Stimulated activated CD8-positive, alpha-beta memory T cell treated with anti-CD3 and anti-CD28 coated beads, Interleukin-7, amount 100 ng/mL, for 24 hours (primary cell): ENCODE measurements around the gene EEF1AKMT3.
A peak's percentile ranks its signal among the peaks of the same experiment; 100 is the strongest.

Experiments
- DNase-seq: peaks from one replicate; pipeline ENCODE4 v3.0.0-alpha.2; 2020; ENCODE audit warnings: low read depth

EEF1AKMT3 gene

DNA sequence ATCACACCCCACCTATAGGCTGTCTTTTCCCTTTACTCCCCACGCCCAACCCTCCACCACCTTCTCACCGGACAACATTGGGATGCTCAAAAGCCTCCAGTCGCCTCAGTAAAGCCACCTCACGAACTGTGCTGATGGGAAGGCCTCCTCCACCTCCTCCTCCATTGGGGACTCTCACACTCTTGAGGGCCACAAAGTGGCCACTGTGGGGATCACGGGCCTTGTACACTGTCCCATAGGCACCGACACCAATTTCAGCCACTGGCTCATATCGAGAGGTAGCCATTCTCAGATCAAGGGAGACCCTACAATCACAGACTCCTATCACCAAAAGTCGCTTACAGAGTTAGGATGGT lies 21.0 kb upstream of the EEF1AKMT3 start:
- DNase-seq, result no peak

- peak; percentile 97 for DNase-seq
These were observed 20.4 kb upstream of the EEF1AKMT3 start, which contains the start of gene CDK4 for GRCh38 chr12:57751788-57752667. Gene CDK4, minus strand, starts transcription at chr12:57752310. Its CDS starts 593 bp downstream, at chr12:57751717.

DNA sequence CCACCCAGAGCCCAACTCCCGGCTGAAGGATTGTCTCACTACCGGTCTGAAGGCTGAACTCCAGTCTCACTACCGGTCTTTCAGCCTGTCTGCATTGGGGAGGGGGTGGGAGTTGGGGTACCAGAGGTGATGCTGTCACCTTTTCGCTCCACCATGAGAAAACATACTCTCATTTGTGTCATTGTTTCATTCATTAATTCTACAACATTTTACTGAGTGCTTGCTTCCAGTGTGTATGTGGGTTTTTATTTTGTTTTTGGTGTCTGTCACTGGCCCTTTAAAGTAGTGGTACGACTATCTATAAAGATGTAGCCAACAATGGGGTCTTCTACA lies 19.8 kb upstream of the EEF1AKMT3 start:
- no peak for DNase-seq

DNA sequence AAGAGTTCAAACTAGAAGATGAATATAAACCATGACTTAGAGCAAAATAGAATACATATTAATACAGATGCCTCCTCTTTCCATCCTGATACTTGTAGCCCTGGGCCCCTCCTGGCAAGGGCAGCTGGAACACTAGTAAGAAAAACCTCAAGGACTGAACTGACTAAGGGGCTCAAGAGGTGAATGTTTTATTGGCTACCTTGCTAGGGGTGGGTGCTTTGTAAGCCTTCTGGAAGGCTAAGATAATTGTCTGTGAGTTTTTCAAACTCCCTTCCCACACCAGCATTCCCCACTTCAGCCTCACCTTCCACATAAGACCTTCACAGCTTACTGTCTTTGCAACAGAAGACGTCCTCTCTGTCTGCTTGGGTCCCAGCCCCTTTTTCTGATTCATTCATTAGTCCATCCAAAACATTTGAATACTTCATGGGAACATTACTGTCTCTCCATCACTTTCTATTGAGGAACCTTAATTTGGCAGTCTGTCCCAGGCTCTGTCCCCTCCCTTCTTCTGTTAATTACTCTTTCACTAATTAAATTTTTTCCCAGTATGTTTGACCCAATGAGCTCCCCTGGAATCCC lies 18.6 kb upstream of the EEF1AKMT3 start:
- DNase-seq, result no peak

- peak; percentile 69 for DNase-seq
These were observed 17.8 kb upstream of the EEF1AKMT3 start, which contains the start of gene MARCHF9 for GRCh38 chr12:57754411-57755193. Gene MARCHF9, plus strand, starts transcription at chr12:57755103. Its CDS starts 426 bp downstream, at chr12:57755529.

GRCh38 chr12:57755194-57755453 lies 17.3 kb upstream of the EEF1AKMT3 start:
- DNase-seq, result no peak

DNA sequence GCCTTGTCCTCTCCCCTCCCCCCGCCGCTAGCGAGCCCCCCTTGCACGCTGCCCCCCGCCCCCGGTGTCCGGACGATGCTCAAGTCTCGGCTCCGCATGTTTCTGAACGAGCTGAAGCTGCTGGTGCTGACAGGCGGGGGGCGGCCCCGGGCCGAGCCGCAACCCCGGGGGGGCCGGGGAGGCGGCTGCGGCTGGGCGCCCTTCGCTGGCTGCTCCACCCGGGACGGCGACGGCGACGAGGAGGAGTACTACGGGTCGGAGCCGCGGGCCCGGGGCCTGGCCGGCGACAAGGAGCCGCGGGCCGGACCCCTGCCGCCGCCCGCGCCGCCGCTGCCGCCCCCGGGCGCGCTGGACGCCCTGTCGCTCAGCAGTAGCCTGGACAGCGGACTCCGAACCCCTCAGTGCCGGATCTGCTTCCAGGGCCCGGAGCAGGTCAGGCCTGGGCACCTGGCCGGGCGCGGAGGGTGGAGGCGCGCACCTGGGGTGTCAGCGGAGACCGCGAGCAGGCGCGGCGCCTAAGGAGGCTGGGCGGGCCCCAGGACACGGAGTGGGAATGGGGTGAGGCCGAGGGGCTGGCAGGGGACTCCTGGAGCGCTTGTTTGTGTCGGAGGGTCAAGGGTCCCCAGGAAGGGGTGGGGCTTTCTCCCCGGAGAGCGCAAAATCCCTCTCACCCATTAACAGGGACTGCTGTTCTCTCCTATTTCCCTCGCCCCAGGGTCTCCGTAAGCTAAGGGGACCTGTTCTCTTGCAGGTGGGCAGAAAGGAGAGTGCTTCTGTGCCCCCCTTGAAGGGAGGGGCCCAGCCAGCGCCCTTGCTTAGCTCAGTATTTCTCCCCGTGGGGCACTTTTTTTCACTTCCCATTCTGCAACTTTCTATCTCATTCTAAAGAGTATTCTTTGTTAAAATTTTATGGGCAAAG lies 16.7 kb upstream of the EEF1AKMT3 start:
- DNase-seq, result no peak

DNA sequence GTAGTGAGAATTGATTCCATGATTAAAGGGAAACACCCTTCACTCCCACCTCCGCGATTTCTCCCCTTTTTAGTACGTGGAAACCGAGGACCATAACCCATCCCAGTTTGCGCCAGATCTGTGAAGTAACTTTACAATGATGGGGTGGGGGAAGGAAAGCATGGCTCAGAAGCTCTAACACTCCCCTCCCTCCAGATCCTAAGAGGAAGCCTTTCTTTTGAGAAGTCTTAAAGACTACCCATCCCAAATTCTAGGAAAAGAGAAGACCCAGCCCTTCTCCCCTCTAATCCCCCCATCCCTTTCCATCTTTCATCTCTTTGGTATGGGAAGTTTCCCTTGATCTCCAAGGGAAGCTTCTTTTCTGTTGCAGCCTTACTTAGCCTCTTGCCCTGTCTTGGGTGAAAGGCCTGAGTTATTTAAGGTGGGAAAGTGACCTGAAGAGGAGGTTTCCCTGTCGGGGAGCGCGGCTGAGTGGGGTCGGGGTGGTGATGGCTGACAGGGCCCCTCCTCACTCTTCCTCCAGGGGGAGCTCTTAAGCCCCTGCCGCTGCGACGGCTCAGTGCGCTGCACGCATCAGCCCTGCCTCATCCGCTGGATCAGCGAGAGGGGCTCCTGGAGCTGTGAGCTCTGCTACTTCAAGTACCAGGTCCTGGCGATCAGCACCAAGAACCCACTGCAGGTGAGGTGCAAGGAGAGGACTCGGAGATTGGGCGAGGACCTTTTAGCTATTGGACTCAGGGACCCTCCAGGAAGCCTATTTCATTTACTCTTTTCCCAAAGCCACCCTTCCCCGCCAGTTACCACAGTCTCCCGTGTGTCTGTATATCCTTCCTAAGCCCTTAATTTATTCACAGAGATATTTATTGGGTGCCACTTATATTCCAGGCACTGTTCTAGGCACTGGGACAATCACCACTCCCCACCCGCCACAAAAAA lies 15.7 kb upstream of the EEF1AKMT3 start:
- no peak for DNase-seq

- DNase-seq, result no peak
These were observed 14.6 kb upstream of the EEF1AKMT3 start for GRCh38 chr12:57757771-57758170.

DNA sequence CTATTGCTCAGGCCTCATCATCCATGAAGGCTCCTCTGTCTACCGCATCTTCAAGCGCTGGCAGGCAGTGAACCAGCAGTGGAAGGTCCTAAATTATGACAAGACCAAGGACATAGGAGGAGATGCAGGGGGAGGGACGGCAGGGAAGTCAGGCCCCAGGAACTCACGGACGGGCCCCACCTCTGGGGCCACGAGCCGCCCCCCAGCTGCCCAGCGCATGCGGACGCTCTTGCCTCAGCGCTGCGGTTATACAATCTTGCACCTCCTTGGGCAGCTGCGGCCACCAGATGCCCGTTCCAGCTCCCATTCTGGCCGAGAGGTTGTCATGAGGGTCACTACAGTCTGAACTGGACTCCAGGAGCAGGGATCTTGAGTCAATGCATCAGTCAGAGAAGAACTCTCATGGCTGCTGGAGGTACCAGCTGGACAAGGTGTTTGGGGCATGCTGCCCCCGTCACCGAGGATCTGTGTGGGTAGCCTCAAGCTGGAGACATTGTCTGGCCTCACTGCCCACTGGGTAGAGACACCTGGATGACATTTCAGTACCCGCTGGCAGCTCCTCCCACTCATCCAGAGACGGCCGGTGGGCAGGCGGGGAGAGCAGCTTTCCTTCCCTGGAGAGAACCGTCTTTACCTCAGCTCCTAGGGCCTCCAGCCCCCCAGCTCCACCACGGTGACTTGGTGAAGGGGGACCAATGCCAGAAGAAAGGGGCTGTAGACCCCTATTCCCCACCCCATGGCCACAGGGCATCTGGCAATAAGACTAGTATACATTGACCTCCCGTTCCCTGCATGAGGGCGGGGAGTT lies 13.7 kb upstream of the EEF1AKMT3 start:
- no peak for DNase-seq

DNA sequence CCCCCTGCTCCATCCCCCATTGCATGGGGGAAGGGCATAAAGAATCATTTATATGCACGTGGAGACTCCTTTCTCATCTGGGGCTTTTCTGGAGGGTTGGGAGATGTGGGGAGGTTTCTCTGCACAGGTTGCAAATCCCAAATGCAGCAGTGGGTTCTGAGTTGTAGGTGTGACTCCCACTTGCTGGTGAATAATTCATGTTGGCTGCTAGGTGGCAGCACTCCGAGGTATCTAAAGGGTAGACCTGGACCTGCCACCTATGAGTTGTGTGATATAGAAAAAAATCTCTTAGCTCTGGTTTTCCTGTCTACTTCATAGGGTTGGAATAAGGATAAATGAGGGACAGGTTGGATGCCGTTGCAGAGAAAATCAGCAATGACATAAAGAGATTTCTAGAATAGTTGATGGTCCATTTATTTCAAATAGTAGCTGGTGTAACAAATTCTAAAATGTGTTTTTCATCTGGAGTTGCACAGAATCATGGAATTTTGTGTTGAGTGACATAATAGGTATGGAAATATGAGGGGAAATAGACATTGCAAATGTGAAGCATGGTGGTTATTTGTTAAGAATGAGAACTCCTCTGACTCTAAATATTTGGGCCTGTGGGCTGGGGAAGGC lies 12.9 kb upstream of the EEF1AKMT3 start:
- DNase-seq, result no peak

DNA sequence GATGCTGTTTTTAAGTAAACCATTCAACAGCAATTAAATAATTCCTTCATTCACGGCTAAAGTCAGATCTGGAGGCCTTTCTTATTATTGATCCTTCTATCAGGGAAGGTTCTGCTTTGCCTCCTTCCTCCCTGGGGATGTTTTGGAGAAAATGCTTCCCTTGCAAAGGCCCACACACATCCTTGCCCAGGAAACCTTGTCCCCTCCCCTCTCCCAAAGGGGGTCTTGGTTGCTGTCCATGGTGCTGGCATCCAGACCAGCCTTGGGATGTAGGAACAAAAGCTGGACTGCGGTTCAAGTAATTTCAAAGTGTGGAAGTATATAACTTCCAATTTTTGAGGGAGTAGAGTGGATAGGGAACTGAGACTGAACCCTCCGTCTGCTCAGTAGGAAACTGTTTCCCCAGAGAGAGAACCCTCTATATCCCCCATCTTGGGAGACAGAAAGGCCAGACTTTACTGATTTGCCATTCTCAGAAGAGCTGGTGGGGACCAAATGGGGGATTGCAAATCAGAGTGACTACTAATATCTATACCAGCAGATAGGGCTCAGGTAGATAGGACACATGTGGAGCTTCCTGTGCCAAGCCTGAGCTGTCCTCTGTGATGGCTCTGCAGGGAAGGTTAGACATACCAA lies 11.9 kb upstream of the EEF1AKMT3 start:
- DNase-seq, result no peak

DNA sequence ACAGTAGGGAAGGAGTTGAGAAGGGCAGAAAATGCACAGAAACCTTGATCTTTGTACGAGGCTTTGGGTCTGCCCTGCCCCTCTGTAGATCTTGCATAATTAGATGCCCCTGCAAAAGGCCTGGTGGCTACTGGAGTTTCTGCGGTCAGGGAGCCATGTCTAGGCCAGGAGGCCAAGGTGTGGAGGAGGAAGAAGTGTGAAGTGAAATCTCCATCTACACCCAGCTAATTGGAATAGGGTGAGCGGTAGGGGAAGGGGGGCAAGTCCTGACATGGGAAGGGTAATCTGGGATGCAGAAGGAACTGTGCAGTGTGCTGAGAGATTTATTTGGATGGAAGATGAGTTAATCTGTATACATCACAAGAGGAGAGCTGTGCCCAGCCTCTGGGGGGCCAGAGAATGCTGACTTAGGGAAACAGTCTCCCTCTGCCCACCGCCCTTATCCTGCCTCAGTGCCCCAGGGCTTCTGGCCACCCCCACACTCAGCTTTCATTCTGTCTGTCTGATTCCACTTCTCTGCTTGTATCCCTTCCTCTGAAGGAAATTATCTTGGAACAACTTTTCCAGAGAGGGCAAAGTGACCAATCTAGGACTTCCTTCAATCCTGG lies 10.9 kb upstream of the EEF1AKMT3 start:
- DNase-seq, result no peak

- no peak for DNase-seq
These were observed 10.0 kb upstream of the EEF1AKMT3 start for GRCh38 chr12:57762463-57762862.

DNA sequence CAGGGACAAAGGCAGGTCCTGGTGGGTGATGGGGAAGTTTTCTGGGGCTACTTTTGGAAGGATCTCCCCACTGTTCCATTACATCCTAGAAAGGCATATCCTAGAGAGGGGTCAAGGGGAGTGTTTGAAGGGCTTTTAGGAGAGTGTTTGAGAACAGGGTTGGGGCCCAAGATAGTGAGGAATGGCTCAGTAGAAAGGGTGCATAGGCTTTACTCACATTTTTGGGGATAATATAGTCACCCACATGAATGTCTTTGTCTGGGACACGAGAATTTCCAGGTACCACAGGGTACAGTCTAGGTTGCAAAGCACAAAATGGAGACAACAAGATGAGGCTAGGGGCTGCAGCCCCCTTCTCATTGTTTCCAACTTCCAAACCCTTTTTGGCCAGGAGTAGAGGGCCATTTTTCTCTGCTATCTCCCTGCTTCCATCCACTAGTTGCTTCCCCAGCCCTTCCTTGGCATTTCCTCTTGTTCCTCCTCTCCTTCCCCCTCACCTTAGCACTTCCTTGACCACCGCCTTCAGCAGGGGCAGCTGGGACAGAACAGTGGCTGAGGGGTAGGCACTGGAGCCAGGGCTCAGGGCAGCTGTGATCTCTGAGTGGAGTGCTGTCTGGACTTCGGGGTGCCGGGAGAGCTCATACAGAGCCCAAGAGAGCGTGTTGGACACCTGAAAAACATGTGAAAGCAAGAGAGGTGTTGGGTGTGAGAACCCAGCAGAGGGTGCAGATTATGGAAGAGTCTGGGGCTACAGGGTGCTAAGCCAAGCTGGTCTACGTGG lies 8.3 kb upstream of the EEF1AKMT3 start:
- no peak for DNase-seq

- DNase-seq, result no peak
These were observed 7.8 kb upstream of the EEF1AKMT3 start for GRCh38 chr12:57764662-57765002.

GRCh38 chr12:57765003-57765697 lies 7.3 kb upstream of the EEF1AKMT3 start:
- DNase-seq, result no peak
